ENCODE data around the gene SUMO1.

- TF ChIP-seq CTCF (IDR thresholded peaks at IDR 0.05 in 8 of 11, conservative IDR thresholded peaks at IDR 0.05 in 3 of 11): no peak
- TF ChIP-seq POLR2A (IDR thresholded peaks at IDR 0.05): no peak
- TF ChIP-seq POLR2AphosphoS5 (IDR thresholded peaks at IDR 0.05): no peak
These were observed 50.8 kb downstream of the SUMO1 start for GRCh38 chr2:202187570-202187969.
